ENCODE data around the gene NXPH1.

DNA sequence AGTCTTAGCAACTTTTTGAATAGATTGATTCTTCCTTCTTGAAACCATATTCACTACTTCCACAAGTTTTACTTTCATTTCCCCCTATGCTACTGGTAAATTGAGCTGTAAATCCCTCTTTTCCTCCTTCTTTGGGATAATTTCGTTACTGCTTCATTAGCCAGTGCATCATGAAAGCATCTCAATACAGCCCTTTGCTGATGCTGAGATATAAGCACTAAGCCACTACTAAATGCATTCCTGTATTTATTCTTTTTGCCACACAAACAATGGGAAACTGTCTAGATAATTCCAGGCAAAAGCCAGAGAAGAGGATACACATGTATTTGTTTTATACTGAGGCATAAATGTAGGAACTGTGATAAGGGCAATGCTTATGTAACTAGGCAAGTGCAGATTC, 313.9 kb downstream of the NXPH1 start:
- no peak for TF ChIP-seq YY1 (IDR thresholded peaks at IDR 0.05; ENCODE audit: low read depth)
- TF ChIP-seq, protein P1, sequence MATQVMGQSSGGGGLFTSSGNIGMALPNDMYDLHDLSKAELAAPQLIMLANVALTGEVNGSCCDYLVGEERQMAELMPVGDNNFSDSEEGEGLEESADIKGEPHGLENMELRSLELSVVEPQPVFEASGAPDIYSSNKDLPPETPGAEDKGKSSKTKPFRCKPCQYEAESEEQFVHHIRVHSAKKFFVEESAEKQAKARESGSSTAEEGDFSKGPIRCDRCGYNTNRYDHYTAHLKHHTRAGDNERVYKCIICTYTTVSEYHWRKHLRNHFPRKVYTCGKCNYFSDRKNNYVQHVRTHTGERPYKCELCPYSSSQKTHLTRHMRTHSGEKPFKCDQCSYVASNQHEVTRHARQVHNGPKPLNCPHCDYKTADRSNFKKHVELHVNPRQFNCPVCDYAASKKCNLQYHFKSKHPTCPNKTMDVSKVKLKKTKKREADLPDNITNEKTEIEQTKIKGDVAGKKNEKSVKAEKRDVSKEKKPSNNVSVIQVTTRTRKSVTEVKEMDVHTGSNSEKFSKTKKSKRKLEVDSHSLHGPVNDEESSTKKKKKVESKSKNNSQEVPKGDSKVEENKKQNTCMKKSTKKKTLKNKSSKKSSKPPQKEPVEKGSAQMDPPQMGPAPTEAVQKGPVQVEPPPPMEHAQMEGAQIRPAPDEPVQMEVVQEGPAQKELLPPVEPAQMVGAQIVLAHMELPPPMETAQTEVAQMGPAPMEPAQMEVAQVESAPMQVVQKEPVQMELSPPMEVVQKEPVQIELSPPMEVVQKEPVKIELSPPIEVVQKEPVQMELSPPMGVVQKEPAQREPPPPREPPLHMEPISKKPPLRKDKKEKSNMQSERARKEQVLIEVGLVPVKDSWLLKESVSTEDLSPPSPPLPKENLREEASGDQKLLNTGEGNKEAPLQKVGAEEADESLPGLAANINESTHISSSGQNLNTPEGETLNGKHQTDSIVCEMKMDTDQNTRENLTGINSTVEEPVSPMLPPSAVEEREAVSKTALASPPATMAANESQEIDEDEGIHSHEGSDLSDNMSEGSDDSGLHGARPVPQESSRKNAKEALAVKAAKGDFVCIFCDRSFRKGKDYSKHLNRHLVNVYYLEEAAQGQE (IDR thresholded peaks at IDR 0.05; ENCODE audit: low read depth) = no peak
- TF ChIP-seq, protein P2, sequence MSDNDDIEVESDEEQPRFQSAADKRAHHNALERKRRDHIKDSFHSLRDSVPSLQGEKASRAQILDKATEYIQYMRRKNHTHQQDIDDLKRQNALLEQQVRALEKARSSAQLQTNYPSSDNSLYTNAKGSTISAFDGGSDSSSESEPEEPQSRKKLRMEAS (IDR thresholded peaks at IDR 0.05) = no peak
- TF ChIP-seq CEBPB (IDR thresholded peaks at IDR 0.05) = no peak
- no peak for TF ChIP-seq RAD21 (IDR thresholded peaks at IDR 0.05; ENCODE audit: low read depth)
- TF ChIP-seq TCF12 (IDR thresholded peaks at IDR 0.05; ENCODE audit: low read depth) = no peak
- TF ChIP-seq EGR1 (IDR thresholded peaks at IDR 0.05) = no peak
- no peak for TF ChIP-seq NFIC (IDR thresholded peaks at IDR 0.05)
- no peak for TF ChIP-seq FOXM1 (IDR thresholded peaks at IDR 0.05; ENCODE audit: borderline replicate concordance, low read depth)
- TF ChIP-seq EP300 (IDR thresholded peaks at IDR 0.05; ENCODE audit: borderline replicate concordance) = no peak
- TF ChIP-seq, protein P3, sequence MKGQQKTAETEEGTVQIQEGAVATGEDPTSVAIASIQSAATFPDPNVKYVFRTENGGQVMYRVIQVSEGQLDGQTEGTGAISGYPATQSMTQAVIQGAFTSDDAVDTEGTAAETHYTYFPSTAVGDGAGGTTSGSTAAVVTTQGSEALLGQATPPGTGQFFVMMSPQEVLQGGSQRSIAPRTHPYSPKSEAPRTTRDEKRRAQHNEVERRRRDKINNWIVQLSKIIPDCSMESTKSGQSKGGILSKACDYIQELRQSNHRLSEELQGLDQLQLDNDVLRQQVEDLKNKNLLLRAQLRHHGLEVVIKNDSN (IDR thresholded peaks at IDR 0.05) = no peak
- TF ChIP-seq CREB1 (IDR thresholded peaks at IDR 0.05; ENCODE audit: low read depth) = no peak
- no peak for TF ChIP-seq TAF1 (IDR thresholded peaks at IDR 0.05; ENCODE audit: low read depth)
